GM12878 (cell line): ENCODE data around the gene USP38. TPM values are rescaled to one million over a fixed set of nuclear protein-coding genes. Genes with fewer than 3 reads are reported as not detected.

Experiments
- BACH1 ChIP-seq: fragments of 450-650 bp; IDR thresholded peaks from 2 replicates; pipeline ENCODE4 v1.6.1; 2017; ENCODE audit warnings: mild to moderate bottlenecking, borderline replicate concordance
- CBX5 ChIP-seq: sonication (generic); IDR thresholded peaks from 2 replicates; pipeline ENCODE4 v1.6.1; 2016; ENCODE audit warnings: low read depth, moderate library complexity, mild to moderate bottlenecking, inconsistent platforms
- CEBPB ChIP-seq, 2 experiments: fragments of 150-350 bp in 1 of 2; IDR thresholded peaks; 2 replicates each; pipeline ENCODE4 v1.6.1; 2012 to 2014; ENCODE audit warnings: low read depth in 2 of 2, low read length in 2 of 2, borderline replicate concordance in 1 of 2, inconsistent platforms in 1 of 2
- CHD1 ChIP-seq: IDR thresholded peaks from 2 replicates; pipeline ENCODE4 v1.6.1; 2012; ENCODE audit warnings: low read depth, low read length, improper control_type of control experiment
- E4F1 ChIP-seq: fragments of 450-650 bp; IDR thresholded peaks from 2 replicates; pipeline ENCODE4 v1.6.1; 2018; ENCODE audit warnings: borderline replicate concordance, mild to moderate bottlenecking; ENCODE audit not compliant: partially characterized antibody
- EED ChIP-seq: sonication (generic); IDR thresholded peaks from 2 replicates; pipeline ENCODE4 v1.6.1; 2016; ENCODE audit warnings: antibody characterized with exemption, low read depth
- GABPA ChIP-seq: IDR thresholded peaks from 2 replicates; pipeline ENCODE4 v1.6.1; 2014; ENCODE audit warnings: antibody characterized with exemption, low read depth, mild to moderate bottlenecking, inconsistent platforms
- GATAD2B ChIP-seq: fragments of 450-650 bp; conservative IDR thresholded peaks from 2 replicates; pipeline ENCODE4 v1.6.1; 2017; ENCODE audit warnings: low read depth, mild to moderate bottlenecking, moderate library complexity
- NKRF ChIP-seq: fragments of 450-650 bp; conservative IDR thresholded peaks from 2 replicates; pipeline ENCODE4 v1.6.1; 2017; ENCODE audit warnings: mild to moderate bottlenecking, moderate library complexity
- RAD21 ChIP-seq: IDR thresholded peaks from 2 replicates; pipeline ENCODE4 v1.6.1; 2011; ENCODE audit warnings: mild to moderate bottlenecking, low read depth, low read length, moderate library complexity; ENCODE audit not compliant: insufficient read depth
- RBBP5 ChIP-seq: fragments of 200-600 bp; sonication (generic); conservative IDR thresholded peaks from 2 replicates; pipeline ENCODE4 v1.6.1; 2016
- RELB ChIP-seq: fragments of 450-650 bp; IDR thresholded peaks from 2 replicates; pipeline ENCODE4 v1.6.1; 2017; ENCODE audit warnings: low read depth, mild to moderate bottlenecking, moderate library complexity
- REST ChIP-seq: IDR thresholded peaks from 2 replicates; pipeline ENCODE4 v1.6.1; 2012; ENCODE audit warnings: mild to moderate bottlenecking, low read depth, low read length
- SMARCA5 ChIP-seq: fragments of 450-650 bp; IDR thresholded peaks from 2 replicates; pipeline ENCODE4 v1.6.1; 2017; ENCODE audit warnings: mild to moderate bottlenecking
- SMC3 ChIP-seq: IDR thresholded peaks from 2 replicates; pipeline ENCODE4 v1.6.1; 2011; ENCODE audit warnings: low read length, improper control_type of control experiment, borderline replicate concordance
- ZBED1 ChIP-seq: IDR thresholded peaks from 2 replicates; pipeline ENCODE4 v1.6.1; 2016; ENCODE audit warnings: borderline replicate concordance
- ZNF24 ChIP-seq: fragments of 450-650 bp; IDR thresholded peaks from 2 replicates; pipeline ENCODE4 v1.6.1; 2017; ENCODE audit warnings: antibody characterized with exemption, mild to moderate bottlenecking
- ZSCAN29 ChIP-seq: fragments of 450-650 bp; IDR thresholded peaks from 2 replicates; pipeline ENCODE4 v1.6.1; 2017; ENCODE audit warnings: mild to moderate bottlenecking, moderate library complexity
- polyA plus RNA-seq, 11 experiments: library from polyadenylated mRNA; depleted of rRNA in 4 of 11; unstranded in 6 of 11; stranded (reverse) in 5 of 11; fragments of >200 nt; fragmentation: Nextera tagmentation in 4 of 11; fragmentation: Illumina TruSeq in 1 of 11; extraction: Ambion mirVana in 4 of 11; extraction: Trizol in 1 of 11; gene quantifications; 1 replicate in 1 of 11; 2 replicates in 10 of 11; pipeline versions ENCODE4 v1.2.1 to v1.2.3, GENCODE V29; 2011 to 2016; ENCODE audit warnings: inconsistent platforms in 2 of 11, missing spikeins in 2 of 11, low read depth in 1 of 11
- total RNA-seq, 4 experiments: library from RNA; depleted of rRNA in 3 of 4; stranded (reverse); fragments of >200 nt in 3 of 4; fragmentation: Illumina TruSeq in 1 of 4; extraction: Trizol in 1 of 4; gene quantifications; 2 replicates each; pipeline versions ENCODE4 v1.2.1 to v1.2.3, GENCODE V29; 2013 to 2021
- TF ChIP-seq, protein P1 (sequence below): IDR thresholded peaks from 2 replicates; pipeline ENCODE4 v1.6.1; 2011; ENCODE audit warnings: mild to moderate bottlenecking, low read depth, low read length, moderate library complexity; ENCODE audit not compliant: insufficient replicate concordance

The USP38 gene
- total and polyA plus RNA-seq, 10 of the 15 experiments (the other 5 are each of a cell fraction or from before 2014, with no cell fraction given) = 4.4 to 19.0 (median 14.7) TPM

- TF ChIP-seq, protein P1, sequence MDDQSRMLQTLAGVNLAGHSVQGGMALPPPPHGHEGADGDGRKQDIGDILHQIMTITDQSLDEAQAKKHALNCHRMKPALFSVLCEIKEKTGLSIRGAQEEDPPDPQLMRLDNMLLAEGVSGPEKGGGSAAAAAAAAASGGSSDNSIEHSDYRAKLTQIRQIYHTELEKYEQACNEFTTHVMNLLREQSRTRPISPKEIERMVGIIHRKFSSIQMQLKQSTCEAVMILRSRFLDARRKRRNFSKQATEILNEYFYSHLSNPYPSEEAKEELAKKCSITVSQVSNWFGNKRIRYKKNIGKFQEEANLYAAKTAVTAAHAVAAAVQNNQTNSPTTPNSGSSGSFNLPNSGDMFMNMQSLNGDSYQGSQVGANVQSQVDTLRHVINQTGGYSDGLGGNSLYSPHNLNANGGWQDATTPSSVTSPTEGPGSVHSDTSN = no peak
- no peak for TF ChIP-seq ZNF24
- TF ChIP-seq NKRF = peak; percentile 14
- TF ChIP-seq BACH1 = peak; percentile 60
- no peak for TF ChIP-seq RAD21
- no peak; the same call in 1 of the 2 replicates for TF ChIP-seq RBBP5
- TF ChIP-seq CBX5 = peak; percentile 49
- no peak for TF ChIP-seq E4F1
- TF ChIP-seq SMC3 = no peak
- TF ChIP-seq ZBED1 = 0 out of 2 replicates have a peak, but pooled peaks have one; percentile 32
- peak; percentile 92 for TF ChIP-seq GABPA
- TF ChIP-seq ZSCAN29 = no peak
- peak; percentile 80 for TF ChIP-seq EED
- peak; percentile 12; the same call in 1 of the 2 replicates for TF ChIP-seq SMARCA5
- no peak for TF ChIP-seq REST
- TF ChIP-seq CHD1 = no peak
- TF ChIP-seq RELB = no peak
- no peak for TF ChIP-seq CEBPB (IDR thresholded peaks at IDR 0.05; ENCODE audit: borderline replicate concordance in 1 of 2, low read depth in 2 of 2, low read length in 2 of 2)
- TF ChIP-seq GATAD2B = no peak
Measured at GRCh38 chr4:143184503-143185252, at the start of gene USP38 (continued).
